Spinal cord (tissue), 10 donors: ENCODE results near the gene RAE1. TPM values are rescaled to one million over a fixed set of nuclear protein-coding genes. Genes with fewer than 3 reads are reported as not detected.

Experiments used
- DNase-seq, 6 donors: peaks; one replicate each; pipeline versions ENCODE4 v3.0.0 to v3.0.0-alpha.2; 2013 to 2015; ENCODE audit warnings: low spot score in 6 of 6, low read depth in 4 of 6
- H3K27ac ChIP-seq: one replicate; pipeline ENCODE4 v1.5.1; 2013; ENCODE audit warnings: low read depth, low read length, control low read depth
- H3K27me3 ChIP-seq: one replicate; pipeline ENCODE4 v1.6.1; 2013; ENCODE audit warnings: low read length; ENCODE audit not compliant: control insufficient read depth, insufficient read depth
- H3K36me3 ChIP-seq: one replicate; pipeline ENCODE4 v1.6.1; 2013; ENCODE audit warnings: low read length; ENCODE audit not compliant: control insufficient read depth, insufficient read depth
- H3K4me1 ChIP-seq: one replicate; pipeline ENCODE4 v1.6.1; 2013; ENCODE audit warnings: low read length; ENCODE audit not compliant: control insufficient read depth, insufficient read depth
- H3K4me3 ChIP-seq: one replicate; pipeline ENCODE4 v1.5.1; 2013; ENCODE audit warnings: low read depth, low read length, control low read depth
- H3K9me3 ChIP-seq: one replicate; pipeline ENCODE4 v1.6.1; 2013; ENCODE audit warnings: low read length; ENCODE audit not compliant: control insufficient read depth, insufficient read depth
- WGBS: methylation state at CpG from one replicate; pipeline ENCODE4 v1.1.5; 2013; ENCODE audit warnings: missing lambda C conversion rate; ENCODE audit not compliant: insufficient coverage; 5-methylcytosine and 5-hydroxymethylcytosine counted together
- polyA plus RNA-seq, 2 donors: library from polyadenylated mRNA; unstranded; fragments of 120-200 nt; gene quantifications; one replicate each; pipeline ENCODE4 v1.2.1, GENCODE V29; 2013; ENCODE audit not compliant: insufficient read length in 2 of 2
- total RNA-seq, 2 donors: library from RNA; depleted of rRNA in 1 of 2; stranded (reverse); fragments of 120-200 nt in 1 of 2; fragments of >200 nt in 1 of 2; gene quantifications; one replicate each; pipeline versions ENCODE4 v1.2.3 to v1.2.4, GENCODE V29; 2013 to 2014
- donor health status: healthy.

The RAE1 gene
- total and polyA plus RNA-seq, 4 donors, result 31.6 to 49.5 (median 39.3) TPM

GRCh38 chr20:57384953-57385761 is 34.1 kb downstream of the RAE1 start:
- Histone ChIP-seq H3K27ac (no peak overlapping the region), H3K4me1 (peaks cover 14% of the 10 kb centered on the region), H3K4me3 (no peak overlapping the region), H3K27me3 (peaks cover 7% of the 10 kb centered on the region), H3K36me3 (peaks cover 33% of the 10 kb centered on the region), H3K9me3 (no peaks in the 10 kb centered on the region)
- WGBS, result 90% methylated on average over 27 of the region's 29 CpGs
- no peak for DNase-seq

- WGBS, result 88% methylated on average over 6 of the region's 6 CpGs
- Histone ChIP-seq H3K9me3 (no peaks in the 10 kb centered on the region), H3K4me1 (peaks cover 19% of the 10 kb centered on the region), H3K27ac (no peak overlapping the region), H3K27me3 (peaks cover 11% of the 10 kb centered on the region), H3K36me3 (peaks cover 25% of the 10 kb centered on the region), H3K4me3 (no peak overlapping the region)
- DNase-seq, result no peak
Measured at GRCh38 chr20:57385940-57386339, 34.9 kb downstream of the RAE1 start.

- 83% methylated on average over 4 of the region's 4 CpGs for WGBS
Measured at GRCh38 chr20:57386762-57387161, 35.7 kb downstream of the RAE1 start.

GRCh38 chr20:57387463-57387862 is 36.4 kb downstream of the RAE1 start:
- Histone ChIP-seq H3K27ac (no peak overlapping the region), H3K4me3 (no peak overlapping the region), H3K36me3 (peaks cover 23% of the 10 kb centered on the region), H3K9me3 (no peaks in the 10 kb centered on the region), H3K4me1 (peaks cover 25% of the 10 kb centered on the region), H3K27me3 (peaks cover 11% of the 10 kb centered on the region)
- DNase-seq, result no peak
- WGBS, result 91% methylated on average over 7 of the region's 8 CpGs

More at GRCh38 chr20:57386762-57387161, 35.7 kb downstream of the RAE1 start:
- Histone ChIP-seq H3K4me1 (peaks cover 19% of the 10 kb centered on the region), H3K27me3 (peaks cover 11% of the 10 kb centered on the region), H3K27ac (no peak overlapping the region), H3K36me3 (peaks cover 21% of the 10 kb centered on the region), H3K4me3 (no peak overlapping the region), H3K9me3 (no peaks in the 10 kb centered on the region)
- no peak for DNase-seq

- DNase-seq, result peak in 1 of 6 donors; percentile 38
- Histone ChIP-seq H3K36me3 (peaks cover 27% of the 10 kb centered on the region), H3K4me1 (peaks cover 30% of the 10 kb centered on the region), H3K27ac (no peak overlapping the region), H3K27me3 (peaks cover 11% of the 10 kb centered on the region), H3K9me3 (no peaks in the 10 kb centered on the region), H3K4me3 (no peak overlapping the region)
- WGBS, result 75% methylated on average over 4 of the region's 7 CpGs
Measured at GRCh38 chr20:57387945-57388371, 36.9 kb downstream of the RAE1 start.

- Histone ChIP-seq H3K27ac (no peak overlapping the region), H3K27me3 (peaks cover 11% of the 10 kb centered on the region), H3K36me3 (peaks cover 35% of the 10 kb centered on the region), H3K9me3 (no peaks in the 10 kb centered on the region), H3K4me1 (peaks cover 42% of the 10 kb centered on the region), H3K4me3 (peak overlapping the region; percentile 1)
- DNase-seq, result peak in 2 of 6 donors; percentile 33 to 75
- WGBS, result 6% methylated on average over 56 of the region's 57 CpGs
Measured at GRCh38 chr20:57388953-57389694, 38.1 kb downstream of the RAE1 start.

GRCh38 chr20:57389695-57390603 is 38.9 kb downstream of the RAE1 start:
- H3K27ac ChIP-seq, result no peak overlapping the region
- no peak for DNase-seq
- H3K9me3 ChIP-seq, result no peaks in the 10 kb centered on the region
- H3K27me3 ChIP-seq, result peaks cover 11% of the 10 kb centered on the region
- H3K4me1 ChIP-seq, result peaks cover 50% of the 10 kb centered on the region
- H3K36me3 ChIP-seq, result peaks cover 38% of the 10 kb centered on the region
- H3K4me3 ChIP-seq, result peak overlapping the region; percentile 1
- 39% methylated on average over 41 of the region's 52 CpGs for WGBS

- Histone ChIP-seq H3K27ac (no peak within 1 kb of the TSS), H3K36me3 (peaks cover 34% of the 10 kb centered on the region), H3K4me3 (peak within 1 kb of the TSS; percentile 48), H3K9me3 (no peaks in the 10 kb centered on the region), H3K4me1 (peaks cover 59% of the 10 kb centered on the region), H3K27me3 (peaks cover 11% of the 10 kb centered on the region)
- WGBS, result 15% methylated on average over 68 of the region's 78 CpGs
- DNase-seq, result peak in 5 of 6 donors; percentile 29 to 92 (median 65)
Measured at GRCh38 chr20:57390604-57391438, 39.8 kb downstream of the RAE1 start, which contains the start of gene RBM38. TSS of gene RBM38 (plus strand) at chr20:57391396. CDS start at chr20:57391582, 186 bp downstream.
